K562 (cell line): ENCODE data around the gene VGLL2. TPM values are rescaled to one million over a fixed set of nuclear protein-coding genes. Genes with fewer than 3 reads are reported as not detected.

ENCODE experiments used
- ATAC-seq: fragments of 200-7000 bp; cut with Tn5 transposase; 3 replicates; pipeline ENCODE4 v1.9.1; 2020; ENCODE audit warnings: moderate library complexity
- BruUV-seq: library from RNA; stranded (reverse); fragments of 400-500 nt; replicated peaks from 2 replicates; lab custom pipeline; 2021; lab: Mats Ljungman, UMichigan
- CTCF ChIA-PET: fragments of 300-600 bp; formaldehyde crosslinking; extraction: SDS; loops from one replicate; lab custom pipeline; 2021; ENCODE audit warnings: low intra/inter-chr PET ratio; lab: Yijun Ruan, JAX
- POLR2A ChIA-PET: fragments of 300-600, 350-650 bp; sonication (Branson Sonifier 250); formaldehyde crosslinking; extraction: SDS; loops from one replicate; lab custom pipeline; 2021; ENCODE audit warnings: antibody characterized with exemption, inconsistent platforms; lab: Yijun Ruan, JAX
- DNase-seq, 4 experiments: peaks; one replicate each; pipeline versions ENCODE4 v3.0.0 to v3.0.0-alpha.2; 2011 to 2018; ENCODE audit warnings: low spot score in 3 of 4, mixed read lengths in 3 of 4; ENCODE audit errors: extremely low read depth in 1 of 4
- FAIRE-seq: peaks from 2 replicates; lab custom pipeline; 2011; peaks lifted over from hg19 to GRCh38; lab: Jason Lieb, UNC
- H2AFZ ChIP-seq: 2 replicates; pipeline ENCODE4 v1.6.0; 2011; ENCODE audit warnings: low read depth, low read length, control low read depth, inconsistent platforms
- H3K27ac ChIP-seq: fragments of 200-600 bp; 3 replicates; pipeline ENCODE4 v1.8.0; 2011; ENCODE audit warnings: low read depth, mild to moderate bottlenecking, control low read depth, inconsistent platforms, low read length, moderate library complexity, mixed read lengths; ENCODE audit errors: extremely low read depth
- H3K27me3 ChIP-seq, 2 experiments: fragments of 300-600 bp in 1 of 2; 2 replicates in 1 of 2; 3 replicates in 1 of 2; pipeline versions ENCODE4 v1.6.0 to v1.8.0; 2011; ENCODE audit warnings: inconsistent platforms in 2 of 2, low read length in 2 of 2, mild to moderate bottlenecking in 1 of 2, mixed read lengths in 1 of 2, moderate library complexity in 1 of 2; ENCODE audit not compliant: control insufficient read depth in 2 of 2, insufficient read depth in 2 of 2
- H3K36me3 ChIP-seq: fragments of 300-600 bp; 3 replicates; pipeline ENCODE4 v1.8.0; 2011; ENCODE audit warnings: mild to moderate bottlenecking, low read length, inconsistent platforms; ENCODE audit not compliant: control insufficient read depth, insufficient read depth
- H3K4me1 ChIP-seq, 2 experiments: fragments of 200-600 bp in 1 of 2; replicated peaks in 1 of 2; 2 replicates in 1 of 2; 3 replicates in 1 of 2; pipeline versions ENCODE4 v1.5.1 to v1.8.0; 2011; ENCODE audit warnings: inconsistent platforms in 2 of 2, low read length in 2 of 2, mild to moderate bottlenecking in 1 of 2, mixed read lengths in 1 of 2, moderate library complexity in 1 of 2; ENCODE audit not compliant: control insufficient read depth in 2 of 2, insufficient read depth in 2 of 2
- H3K4me2 ChIP-seq: 2 replicates; pipeline ENCODE4 v1.6.1; 2011; ENCODE audit warnings: low read length, control low read depth, inconsistent platforms, mixed read lengths; ENCODE audit not compliant: insufficient read depth
- H3K4me3 ChIP-seq: fragments of 200-600 bp; sonication (generic), shearing (Covaris generic); 2 replicates; pipeline ENCODE4 v1.5.1; 2016; ENCODE audit warnings: control low read depth, inconsistent platforms
- H3K79me2 ChIP-seq: fragments of 200-600 bp; 3 replicates; pipeline ENCODE4 v1.8.0; 2011; ENCODE audit warnings: low read length, inconsistent platforms; ENCODE audit not compliant: control insufficient read depth, insufficient read depth
- H3K9ac ChIP-seq, 2 experiments: 2 replicates each; pipeline versions ENCODE4 v1.6.0 to v1.6.1; 2011; ENCODE audit warnings: low read depth in 2 of 2, low read length in 2 of 2, control low read depth in 1 of 2, inconsistent platforms in 1 of 2, mild to moderate bottlenecking in 1 of 2, mixed read lengths in 1 of 2; ENCODE audit not compliant: insufficient read depth in 1 of 2
- H3K9me1 ChIP-seq: one replicate; pipeline ENCODE4 v1.6.0; 2011; ENCODE audit warnings: inconsistent platforms, mild to moderate bottlenecking, low read length, moderate library complexity; ENCODE audit not compliant: control insufficient read depth, insufficient read depth
- H3K9me3 ChIP-seq: replicated peaks from 2 replicates; pipeline ENCODE4 v1.5.1; 2011; ENCODE audit warnings: low read depth, low read length, inconsistent platforms; ENCODE audit not compliant: control insufficient read depth, insufficient read depth
- H4K20me1 ChIP-seq: replicated peaks from 2 replicates; pipeline ENCODE4 v1.6.1; 2011; ENCODE audit warnings: low read length, inconsistent platforms, mixed read lengths; ENCODE audit not compliant: control insufficient read depth, insufficient read depth
- ETS2 ChIP-seq: IDR thresholded peaks from 2 replicates; pipeline ENCODE4 v1.6.1; 2016; ENCODE audit warnings: borderline replicate concordance, missing genetic modification characterization, mild to moderate bottlenecking, moderate library complexity, missing compliant biosample characterization; ENCODE audit not compliant: poor library complexity, severe bottlenecking
- HMG20A ChIP-seq: fragments of 450-650 bp; formaldehyde crosslinking; conservative IDR thresholded peaks from 2 replicates; pipeline ENCODE4 v1.4.0; 2020; ENCODE audit warnings: mild to moderate bottlenecking, mixed read lengths
- KDM4B ChIP-seq, 2 experiments: fragments of 450-650 bp in 1 of 2; sonication (generic) in 1 of 2; IDR thresholded peaks; 2 replicates each; pipeline ENCODE4 v1.6.1; 2016 to 2017; ENCODE audit warnings: borderline replicate concordance in 2 of 2, antibody characterized with exemption in 1 of 2, low read depth in 1 of 2, mild to moderate bottlenecking in 1 of 2
- LEF1 ChIP-seq: fragments of 450-650 bp; IDR thresholded peaks from 2 replicates; pipeline ENCODE4 v1.6.1; 2016; ENCODE audit warnings: mild to moderate bottlenecking
- PCBP2 ChIP-seq: fragments of 200-400 bp; formaldehyde crosslinking; IDR thresholded peaks from 2 replicates; pipeline ENCODE4 v1.6.1; 2018; ENCODE audit warnings: low read length, low read depth, mild to moderate bottlenecking, moderate library complexity; ENCODE audit not compliant: poor library complexity, severe bottlenecking
- PTRF ChIP-seq: fragments of 450-650 bp; IDR thresholded peaks from 2 replicates; pipeline ENCODE4 v1.6.1; 2016; ENCODE audit warnings: mild to moderate bottlenecking, missing genetic modification characterization, missing compliant biosample characterization
- RNF219 ChIP-seq: fragments of 250-450 bp; sonication (Bioruptor Pico); IDR thresholded peaks from 2 replicates; pipeline ENCODE4 v1.5.0; 2022; ENCODE audit warnings: mild to moderate bottlenecking
- THAP12 ChIP-seq: fragments of 250-450 bp; sonication (Bioruptor Pico); IDR thresholded peaks from 2 replicates; pipeline ENCODE4 v1.9.0; 2021; ENCODE audit warnings: mild to moderate bottlenecking, inconsistent platforms
- ZNF717 ChIP-seq: fragments of 250-450 bp; sonication (Bioruptor Pico); IDR thresholded peaks from 2 replicates; pipeline ENCODE4 v1.5.0; 2021
- ZNF778 ChIP-seq: fragments of 450-650 bp; formaldehyde crosslinking; IDR thresholded peaks from 2 replicates; pipeline ENCODE4 v1.4.0; 2020; ENCODE audit warnings: mild to moderate bottlenecking, moderate library complexity
- WGBS: fragments of 100-300 bp; shearing (Covaris generic); methylation state at CpG from one replicate; pipeline ENCODE4 v1.1.6; 2016; ENCODE audit warnings: low coverage, mixed read lengths; ENCODE audit not compliant: insufficient coverage; ENCODE audit errors: missing lambda C conversion rate; 5-methylcytosine and 5-hydroxymethylcytosine counted together
- in situ Hi-C: fragments of 300-500 bp; cut with MboI; formaldehyde crosslinking; loops from 4 replicates; pipeline ENCODE4 v1.15.0; 2018; ENCODE audit warnings: inconsistent platforms, mixed read lengths
- intact Hi-C: fragments of 100-400 bp; cut with micrococcal nuclease; formaldehyde crosslinking; loops from 2 replicates; pipeline ENCODE4 v1.14.2; 2022
- polyA plus RNA-seq, 8 experiments: library from polyadenylated mRNA; depleted of rRNA in 4 of 8; stranded (reverse) in 5 of 8; unstranded in 3 of 8; fragments of >200 nt; fragmentation: Nextera tagmentation in 2 of 8; fragmentation: Illumina TruSeq in 1 of 8; extraction: Ambion mirVana in 2 of 8; extraction: Trizol in 1 of 8; gene quantifications; 2 replicates each; pipeline versions ENCODE4 v1.2.1 to v1.2.3, GENCODE V29; 2011 to 2014; ENCODE audit warnings: inconsistent platforms in 1 of 8, missing spikeins in 1 of 8
- total RNA-seq, 7 experiments: library from RNA; depleted of rRNA in 6 of 7; stranded (reverse); fragments of >200 nt in 6 of 7; fragmentation: Illumina TruSeq in 2 of 7; extraction: Trizol in 2 of 7; gene quantifications; 2 replicates each; pipeline versions ENCODE4 v1.2.1 to v1.2.3, GENCODE V29; 2011 to 2021; ENCODE audit warnings: low replicate concordance in 1 of 7
- TF ChIP-seq, protein P1 (sequence below): fragments of 450-650 bp; IDR thresholded peaks from one replicate; pipeline ENCODE4 v1.6.1; 2018; ENCODE audit warnings: mild to moderate bottlenecking, moderate library complexity; ENCODE audit not compliant: partially characterized antibody
- TF ChIP-seq, protein P2 (sequence below): fragments of 250-450 bp; sonication (Bioruptor Pico); IDR thresholded peaks from 2 replicates; pipeline ENCODE4 v1.8.0; 2021; ENCODE audit warnings: borderline replicate concordance, mild to moderate bottlenecking, moderate library complexity; ENCODE audit not compliant: poor library complexity, severe bottlenecking
- TF ChIP-seq, protein P3 (sequence below): fragments of 450-650 bp; formaldehyde crosslinking; IDR thresholded peaks from 2 replicates; pipeline ENCODE4 v1.4.0; 2020; ENCODE audit warnings: mild to moderate bottlenecking, moderate library complexity

The VGLL2 gene
- total and polyA plus RNA-seq, 9 of the 15 experiments (the other 6 are each of a cell fraction or from before 2014, with no cell fraction given) = not detected

DNA sequence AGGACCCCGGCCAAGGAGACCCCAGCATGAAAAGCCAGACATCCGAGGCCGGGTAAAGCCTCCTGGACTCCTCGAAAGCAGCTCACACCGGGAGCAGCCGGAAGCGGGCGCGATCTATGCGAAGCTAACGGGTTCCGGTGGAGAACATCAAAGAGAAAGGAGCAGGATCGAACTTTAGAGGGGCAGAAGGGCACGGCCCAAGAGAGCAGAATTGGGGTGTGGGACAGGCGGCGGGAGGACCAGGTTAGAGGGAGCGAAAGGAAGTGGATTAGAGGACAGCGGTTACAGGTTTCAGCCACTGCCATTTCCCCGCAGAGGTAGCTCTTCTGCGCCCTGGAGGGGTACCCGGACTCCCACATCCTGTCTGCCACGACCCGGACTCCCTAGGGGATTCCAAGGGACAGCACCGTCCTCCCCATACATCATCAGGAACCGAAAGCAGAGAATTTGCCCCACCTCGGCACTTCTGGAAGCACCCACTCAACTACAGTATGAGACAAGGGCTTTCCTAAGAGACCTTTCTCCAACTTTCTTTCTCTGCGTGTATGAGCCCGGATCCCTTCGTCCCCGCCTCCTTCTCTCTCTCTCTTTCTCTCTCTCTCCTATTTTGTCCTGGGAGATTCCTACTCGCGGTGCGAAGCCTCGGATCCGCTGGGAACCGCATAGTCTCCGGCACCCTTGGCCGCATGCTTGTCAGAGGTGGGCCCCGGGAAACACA, 507 bp upstream of the VGLL2 start:
- H3K79me2 ChIP-seq = no peaks in the 10 kb centered on the region
- H2AFZ ChIP-seq = no peak overlapping the region
- H3K9ac ChIP-seq = no peak overlapping the region
- no peaks in the 10 kb centered on the region for H3K9me3 ChIP-seq
- DNase-seq = no peak
- intact Hi-C loops = no loop called here
- no peak overlapping the region for H3K4me2 ChIP-seq
- no peak for ATAC-seq
- H3K27ac ChIP-seq = no peak overlapping the region
- H3K4me3 ChIP-seq = no peak overlapping the region
- CTCF ChIA-PET = no interaction called here
- no peaks in the 10 kb centered on the region for H4K20me1 ChIP-seq
- H3K4me1 ChIP-seq = peaks cover 0 to 4% of the 10 kb centered on the region in 2 experiments; a peak in 1 of 5 replicates
- in situ Hi-C loops = no loop called here
- H3K27me3 ChIP-seq = peaks cover 16 to 35% of the 10 kb centered on the region in 2 experiments; a peak in 3 of 5 replicates
- no TSS peak for BruUV-seq
- H3K36me3 ChIP-seq = no peaks in the 10 kb centered on the region
- no peak for FAIRE-seq
- 12% methylated on average over 27 of the region's 39 CpGs for WGBS
- POLR2A ChIA-PET = no interaction called here
- no peaks in the 10 kb centered on the region for H3K9me1 ChIP-seq
- TF ChIP-seq ZNF778 (CRISPR knock-in tag) = no peak
- TF ChIP-seq, protein P1, sequence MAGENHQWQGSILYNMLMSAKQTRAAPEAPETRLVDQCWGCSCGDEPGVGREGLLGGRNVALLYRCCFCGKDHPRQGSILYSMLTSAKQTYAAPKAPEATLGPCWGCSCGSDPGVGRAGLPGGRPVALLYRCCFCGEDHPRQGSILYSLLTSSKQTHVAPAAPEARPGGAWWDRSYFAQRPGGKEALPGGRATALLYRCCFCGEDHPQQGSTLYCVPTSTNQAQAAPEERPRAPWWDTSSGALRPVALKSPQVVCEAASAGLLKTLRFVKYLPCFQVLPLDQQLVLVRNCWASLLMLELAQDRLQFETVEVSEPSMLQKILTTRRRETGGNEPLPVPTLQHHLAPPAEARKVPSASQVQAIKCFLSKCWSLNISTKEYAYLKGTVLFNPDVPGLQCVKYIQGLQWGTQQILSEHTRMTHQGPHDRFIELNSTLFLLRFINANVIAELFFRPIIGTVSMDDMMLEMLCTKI = no peak
- TF ChIP-seq PTRF (tag) = no peak
- no peak for TF ChIP-seq HMG20A (CRISPR knock-in tag)
- TF ChIP-seq ZNF717 (CRISPR knock-in tag) = no peak
- TF ChIP-seq KDM4B (IDR thresholded peaks at IDR 0.05; ENCODE audit: borderline replicate concordance in 2 of 2, low read depth in 1 of 2) = no peak
- TF ChIP-seq PCBP2 = no peak
- TF ChIP-seq, protein P2, sequence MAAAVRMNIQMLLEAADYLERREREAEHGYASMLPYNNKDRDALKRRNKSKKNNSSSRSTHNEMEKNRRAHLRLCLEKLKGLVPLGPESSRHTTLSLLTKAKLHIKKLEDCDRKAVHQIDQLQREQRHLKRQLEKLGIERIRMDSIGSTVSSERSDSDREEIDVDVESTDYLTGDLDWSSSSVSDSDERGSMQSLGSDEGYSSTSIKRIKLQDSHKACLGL (CRISPR knock-in tag) = no peak
- TF ChIP-seq, protein P3, sequence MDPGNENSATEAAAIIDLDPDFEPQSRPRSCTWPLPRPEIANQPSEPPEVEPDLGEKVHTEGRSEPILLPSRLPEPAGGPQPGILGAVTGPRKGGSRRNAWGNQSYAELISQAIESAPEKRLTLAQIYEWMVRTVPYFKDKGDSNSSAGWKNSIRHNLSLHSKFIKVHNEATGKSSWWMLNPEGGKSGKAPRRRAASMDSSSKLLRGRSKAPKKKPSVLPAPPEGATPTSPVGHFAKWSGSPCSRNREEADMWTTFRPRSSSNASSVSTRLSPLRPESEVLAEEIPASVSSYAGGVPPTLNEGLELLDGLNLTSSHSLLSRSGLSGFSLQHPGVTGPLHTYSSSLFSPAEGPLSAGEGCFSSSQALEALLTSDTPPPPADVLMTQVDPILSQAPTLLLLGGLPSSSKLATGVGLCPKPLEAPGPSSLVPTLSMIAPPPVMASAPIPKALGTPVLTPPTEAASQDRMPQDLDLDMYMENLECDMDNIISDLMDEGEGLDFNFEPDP = no peak
- TF ChIP-seq RNF219 (CRISPR knock-in tag) = no peak
- no peak for TF ChIP-seq THAP12 (CRISPR knock-in tag)
- TF ChIP-seq ETS2 (tag) = no peak
- no peak for TF ChIP-seq LEF1
